GM10248 (cell line): Measurements from ENCODE around the gene ASCL3.
A peak's percentile ranks its signal among the peaks of the same experiment; 100 is the strongest.

Experiments used
- CTCF ChIA-PET: fragments of 300-600 bp; sonication (Branson Sonifier 250); formaldehyde crosslinking; extraction: SDS; loops from one replicate; lab custom pipeline; 2021; ENCODE audit warnings: antibody characterized with exemption; lab: Yijun Ruan, JAX
- POLR2A ChIA-PET: fragments of 350-650 bp; sonication (Branson Sonifier 250); formaldehyde crosslinking; extraction: SDS; loops from one replicate; lab custom pipeline; 2020; ENCODE audit warnings: antibody characterized with exemption; lab: Yijun Ruan, JAX
- DNase-seq: peaks from one replicate; pipeline ENCODE4 v3.0.0; 2012; ENCODE audit errors: extremely low spot score
- CTCF ChIP-seq: IDR thresholded peaks from 2 replicates; pipeline ENCODE4 v1.5.1; 2012; ENCODE audit warnings: mild to moderate bottlenecking, low read depth; ENCODE audit errors: extremely low read depth, missing control alignments, control extremely low read depth

Gene ASCL3

GRCh38 chr11:8914661-8915018, 28.2 kb downstream of the ASCL3 start:
- ChIA-PET CTCF (interaction anchor here (1.0 to 2.2 kb wide), 16 partner anchors 11 to 304 kb away, joined by 3 to 18 read pairs (median 4); partner anchors contain the start of gene TMEM9B), POLR2A (no interaction called here)
- TF ChIP-seq CTCF, result no peak
- DNase-seq, result no peak

GRCh38 chr11:8913961-8914660, 28.7 kb downstream of the ASCL3 start:
- peak; percentile 71 for TF ChIP-seq CTCF
- DNase-seq, result peak; percentile 48
- CTCF ChIA-PET, result interaction anchor here (1.0 to 2.2 kb wide), 12 partner anchors 11 to 304 kb away, joined by 3 to 18 read pairs (median 4); partner anchors contain the start of gene TMEM9B
- POLR2A ChIA-PET, result no interaction called here

GRCh38 chr11:8911029-8911823, 31.6 kb downstream of the ASCL3 start, which contains the start of gene AKIP1:
AKIP1 (plus strand) TSS chr11:8911189; CDS start chr11:8911450, 261 bp downstream.
- DNase-seq, result peak; percentile 91
- CTCF ChIA-PET, result interaction anchor here (0.9 to 2.2 kb wide), 4 partner anchors 11 to 227 kb away, joined by 3 to 14 read pairs (median 6); no protein-coding TSS in a partner anchor
- TF ChIP-seq CTCF, result no peak

GRCh38 chr11:8910649-8911026, 32.2 kb downstream of the ASCL3 start:
- CTCF ChIA-PET, result interaction anchor here (2.2 kb wide), 1 partner anchor 227 kb away, joined by 7 read pairs; no protein-coding TSS in a partner anchor
- POLR2A ChIA-PET, result interaction anchor here (1.4 kb wide), 1 partner anchor 54 kb away, joined by 3 read pairs; no protein-coding TSS in a partner anchor
- no peak for DNase-seq
- TF ChIP-seq CTCF, result no peak

More at GRCh38 chr11:8911029-8911823, 31.6 kb downstream of the ASCL3 start, which contains the start of gene AKIP1:
- POLR2A ChIA-PET, result interaction anchor here (1.4 kb wide), 1 partner anchor 54 kb away, joined by 3 read pairs; no protein-coding TSS in a partner anchor

- ChIA-PET POLR2A (no interaction called here), CTCF (no interaction called here)
- TF ChIP-seq CTCF, result no peak
- DNase-seq, result no peak
Measured at GRCh38 chr11:8908099-8908498, 34.7 kb downstream of the ASCL3 start.

GRCh38 chr11:8907116-8907515, 35.7 kb downstream of the ASCL3 start:
- POLR2A ChIA-PET, result no interaction called here
- DNase-seq, result no peak
- no peak for TF ChIP-seq CTCF
- CTCF ChIA-PET, result no interaction called here
